GM21360 (cell line): ENCODE data around the gene PRDX1.
"Not testable (repeated sequence)": the region's sequence is repeated elsewhere in the genome, so short reads cannot be mapped to it uniquely, and the experiment has no call there.

ENCODE experiments used
- ATAC-seq: cut with Tn5 transposase; IDR thresholded peaks from one replicate; pipeline ENCODE4 v1.9.1; 2021; ENCODE audit warnings: mild to moderate bottlenecking, moderate library complexity; ENCODE audit not compliant: unreplicated experiment

Gene PRDX1

GRCh38 chr1:45470306-45470798 is 51.3 kb downstream of the PRDX1 start:
- no peak for ATAC-seq

- ATAC-seq: not testable (repeated sequence)
Observed at GRCh38 chr1:45467353-45467752, 54.3 kb downstream of the PRDX1 start.

GRCh38 chr1:45465277-45465676 is 56.4 kb downstream of the PRDX1 start:
- ATAC-seq: no peak
